Adrenal gland (tissue), 5 donors: ENCODE measurements around the gene GHR.

Experiments used
- POLR2A ChIP-seq, 2 donors: fragments of 450-650 bp; IDR thresholded peaks; one replicate each; pipeline ENCODE4 v1.6.1; 2017; ENCODE audit warnings: antibody characterized with exemption in 2 of 2, mild to moderate bottlenecking in 2 of 2, moderate library complexity in 1 of 2
- TF ChIP-seq, protein P1 (sequence below), 6 experiments: fragments of 450-650 bp in 4 of 6; fragments of 200-600 bp in 2 of 6; sonication (generic) in 1 of 6; IDR thresholded peaks; 1 replicate in 5 of 6; 2 replicates in 1 of 6; pipeline versions ENCODE4 v1.5.1 to v1.8.0; 2016 to 2021; ENCODE audit warnings: antibody characterized with exemption in 6 of 6, mild to moderate bottlenecking in 2 of 6, moderate library complexity in 1 of 6
- donor health status: DM: no; HTN: no; CAD: no.

DNA sequence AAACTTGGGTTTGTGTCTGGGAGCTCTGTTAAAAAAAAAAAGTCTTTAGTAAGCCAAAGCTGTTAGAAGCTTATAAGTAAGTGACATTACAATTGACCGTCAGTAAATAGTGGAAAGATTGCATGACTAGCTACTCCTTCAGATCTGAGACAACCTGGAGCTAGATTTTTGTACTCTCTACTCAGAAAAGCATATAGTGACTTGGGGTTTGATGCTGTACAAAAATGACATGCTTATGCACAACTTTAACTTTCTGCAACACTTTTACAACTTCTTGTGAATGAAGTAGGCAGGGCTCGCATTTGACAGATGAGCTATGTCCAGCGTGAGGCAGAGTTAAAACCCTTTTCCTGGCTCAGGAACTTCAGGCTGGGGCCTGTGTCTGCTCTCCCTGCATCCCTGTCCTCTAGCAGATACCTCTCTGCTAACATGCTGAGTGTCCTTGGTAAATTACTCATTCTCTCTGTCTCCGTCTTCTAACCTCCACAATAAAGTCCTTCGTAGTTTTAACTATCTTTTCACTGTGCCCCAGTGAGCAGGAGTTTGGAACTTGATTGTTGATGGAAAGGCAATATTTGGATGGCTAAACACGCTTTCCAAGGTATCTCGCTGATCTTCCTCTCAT is 471 bp upstream of the GHR start:
- TF ChIP-seq, protein P1, sequence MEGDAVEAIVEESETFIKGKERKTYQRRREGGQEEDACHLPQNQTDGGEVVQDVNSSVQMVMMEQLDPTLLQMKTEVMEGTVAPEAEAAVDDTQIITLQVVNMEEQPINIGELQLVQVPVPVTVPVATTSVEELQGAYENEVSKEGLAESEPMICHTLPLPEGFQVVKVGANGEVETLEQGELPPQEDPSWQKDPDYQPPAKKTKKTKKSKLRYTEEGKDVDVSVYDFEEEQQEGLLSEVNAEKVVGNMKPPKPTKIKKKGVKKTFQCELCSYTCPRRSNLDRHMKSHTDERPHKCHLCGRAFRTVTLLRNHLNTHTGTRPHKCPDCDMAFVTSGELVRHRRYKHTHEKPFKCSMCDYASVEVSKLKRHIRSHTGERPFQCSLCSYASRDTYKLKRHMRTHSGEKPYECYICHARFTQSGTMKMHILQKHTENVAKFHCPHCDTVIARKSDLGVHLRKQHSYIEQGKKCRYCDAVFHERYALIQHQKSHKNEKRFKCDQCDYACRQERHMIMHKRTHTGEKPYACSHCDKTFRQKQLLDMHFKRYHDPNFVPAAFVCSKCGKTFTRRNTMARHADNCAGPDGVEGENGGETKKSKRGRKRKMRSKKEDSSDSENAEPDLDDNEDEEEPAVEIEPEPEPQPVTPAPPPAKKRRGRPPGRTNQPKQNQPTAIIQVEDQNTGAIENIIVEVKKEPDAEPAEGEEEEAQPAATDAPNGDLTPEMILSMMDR (IDR thresholded peaks at IDR 0.05), result no peak
- TF ChIP-seq POLR2A (IDR thresholded peaks at IDR 0.05), result no peak
